Measurements from ENCODE around the gene LDHD. TPM values are rescaled to one million over a fixed set of nuclear protein-coding genes. Genes with fewer than 3 reads are reported as not detected.
"Not testable (repeated sequence)": the region's sequence is repeated elsewhere in the genome, so short reads cannot be mapped to it uniquely, and the experiment has no call there.

The LDHD gene
- total RNA-seq, 1 donor from 2014 or later, result 0.78 TPM

DNA sequence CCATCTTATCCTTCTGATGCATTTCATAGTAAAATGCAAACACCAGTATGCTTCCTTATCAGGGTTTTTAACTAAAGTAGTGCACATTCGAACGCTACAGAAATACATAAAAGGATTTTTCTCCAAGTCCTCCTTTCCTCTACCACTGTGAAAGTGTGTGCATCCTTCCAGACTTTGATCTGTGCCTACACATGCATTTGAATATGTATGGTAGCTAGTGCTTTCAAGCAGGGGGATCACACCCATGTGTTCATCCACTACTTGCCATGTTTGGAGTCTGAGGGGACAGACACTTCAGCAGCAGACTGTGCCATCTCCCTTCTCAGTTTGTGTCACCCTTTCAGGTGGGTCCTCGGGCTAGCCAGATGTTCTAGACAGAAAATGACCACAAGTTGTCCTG lies 14.9 kb downstream of the LDHD start:
- intact Hi-C loops (cut with micrococcal nuclease), result no loop called here

DNA sequence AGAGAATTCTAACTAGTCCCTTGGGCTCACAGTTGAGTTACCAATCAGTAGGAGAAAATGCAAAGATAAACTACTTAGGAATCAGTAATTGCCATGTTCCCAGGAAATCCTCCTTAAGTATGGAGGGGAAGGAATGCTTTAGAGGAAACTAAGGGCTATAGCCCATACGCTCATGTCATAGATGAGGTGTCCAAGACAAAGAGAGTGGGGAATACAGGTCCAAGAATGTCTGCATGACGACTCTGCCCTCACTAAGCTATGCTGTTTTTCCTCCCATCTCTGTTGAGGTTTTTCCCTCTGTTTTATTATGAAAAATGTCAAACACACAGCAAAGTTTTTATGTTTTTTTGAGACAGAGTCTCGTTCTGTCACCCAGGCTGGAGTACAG lies 16.0 kb downstream of the LDHD start:
- intact Hi-C loops (cut with micrococcal nuclease), result no loop called here

- intact Hi-C loops (cut with micrococcal nuclease), result loop anchor here (1.0 to 5.0 kb wide), 3 partner anchors 11 to 88 kb away; no protein-coding TSS in a partner anchor
These were observed 16.6 kb downstream of the LDHD start for GRCh38 chr16:75099738-75100602.

DNA sequence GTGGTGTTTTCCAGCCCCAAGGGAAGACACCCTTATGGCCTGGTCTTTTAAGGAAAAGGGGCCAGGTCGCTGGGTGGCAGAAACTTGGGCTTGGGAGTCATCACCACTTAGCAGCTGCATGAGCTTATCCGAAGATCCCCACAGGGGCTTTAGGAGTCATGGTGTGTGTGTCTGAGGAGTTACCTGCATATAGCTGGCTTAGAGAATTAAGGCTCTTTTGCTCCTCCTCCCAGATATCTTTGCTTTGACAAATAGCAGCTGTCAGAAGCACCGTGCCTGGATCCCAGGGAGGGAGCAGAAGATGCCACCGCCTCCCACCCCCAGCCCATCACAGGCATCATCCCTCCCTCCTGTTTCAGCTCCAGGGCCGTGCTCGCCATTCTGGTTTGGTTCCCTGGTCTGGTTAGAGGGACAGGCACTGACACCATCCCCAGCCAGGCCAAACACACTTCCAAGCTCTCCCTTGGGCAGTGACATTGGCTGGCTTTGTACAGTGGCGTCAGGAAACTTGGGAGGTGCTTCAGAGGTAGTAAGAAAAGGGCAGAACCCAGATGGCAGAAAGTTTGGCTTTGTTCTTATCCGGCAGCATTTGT lies 17.4 kb downstream of the LDHD start:
- intact Hi-C loops (cut with micrococcal nuclease), result loop anchor here (1.0 to 5.0 kb wide), 3 partner anchors 12 to 87 kb away; no protein-coding TSS in a partner anchor

DNA sequence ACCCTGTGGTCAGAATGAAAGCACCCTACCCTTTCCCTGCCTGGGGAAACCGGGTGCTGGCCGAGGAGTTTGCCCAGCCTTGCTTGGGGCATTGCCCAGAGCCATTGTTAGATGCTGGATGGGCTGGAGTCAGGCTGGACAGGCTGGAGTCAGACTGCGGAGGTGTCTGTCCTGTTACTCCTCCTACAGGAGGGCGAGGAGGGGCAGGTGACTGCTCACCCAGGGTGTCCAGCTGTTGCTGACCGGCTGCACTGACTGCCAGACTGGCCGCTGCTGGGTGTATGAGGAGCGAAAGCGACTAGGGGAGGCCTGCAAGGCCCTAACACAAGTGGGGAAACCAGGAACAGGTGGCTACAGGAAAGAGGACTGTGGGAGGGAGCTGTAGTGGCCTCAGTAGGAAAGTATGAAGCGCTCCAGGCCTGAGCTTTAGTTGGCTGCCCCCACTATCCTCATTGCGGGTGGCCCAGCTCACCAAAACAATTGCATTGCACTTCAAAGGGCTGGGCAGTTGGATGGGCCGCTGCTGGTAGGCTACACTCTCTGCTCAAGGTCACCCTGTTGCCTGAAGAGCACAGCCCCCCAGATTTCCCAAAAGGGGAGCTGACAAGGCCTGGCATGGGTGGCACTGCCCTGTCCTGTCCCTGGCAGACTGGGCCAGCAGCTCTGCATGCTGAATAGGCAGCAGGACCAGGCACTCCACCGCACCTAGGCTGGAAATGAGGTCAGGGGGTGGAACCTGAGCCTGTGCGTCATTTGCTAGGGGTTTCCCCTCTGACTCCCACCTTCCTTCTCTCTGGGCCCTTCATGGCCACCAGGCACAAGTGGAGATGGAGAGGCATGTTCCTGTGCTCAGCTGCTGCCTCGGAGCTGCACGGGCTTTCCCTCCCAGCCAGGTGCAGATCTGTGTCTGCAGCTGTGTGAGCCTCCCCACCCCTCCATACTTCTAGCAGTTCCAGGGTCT lies 18.4 kb downstream of the LDHD start:
- intact Hi-C loops (cut with micrococcal nuclease), result loop anchor here (1.0 to 5.0 kb wide), 3 partner anchors 23 to 100 kb away; no protein-coding TSS in a partner anchor

DNA sequence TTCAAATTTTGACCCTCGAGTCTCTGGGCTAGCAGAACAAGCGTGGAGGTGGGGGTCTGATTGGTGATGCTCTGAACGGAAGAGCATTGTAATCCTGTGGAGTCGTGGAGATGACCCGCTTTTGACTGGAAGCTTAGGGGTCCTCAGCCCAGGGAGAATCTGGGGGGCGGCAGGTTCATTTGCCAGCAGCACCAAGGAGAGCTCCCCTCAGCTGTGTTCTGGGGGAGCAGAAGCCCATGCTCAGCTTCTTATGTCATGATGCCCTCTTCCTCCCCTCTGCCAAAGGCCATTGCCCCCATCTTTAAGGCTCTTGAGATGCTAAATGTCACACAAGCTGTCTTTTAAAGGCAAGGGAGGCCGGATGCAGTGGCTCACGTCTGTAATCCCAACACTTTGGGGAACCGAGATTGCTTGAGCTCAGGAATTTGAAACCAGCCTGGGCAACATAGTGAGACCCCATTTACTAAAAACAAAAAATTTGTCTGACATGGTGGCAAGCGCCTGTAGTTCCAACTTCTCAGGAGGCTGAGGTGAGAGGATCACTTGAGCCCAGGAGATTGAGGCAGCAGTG lies 19.3 kb downstream of the LDHD start:
- intact Hi-C loops (cut with micrococcal nuclease), result loop anchor here (5.0 kb wide), 1 partner anchor 35 kb away; no protein-coding TSS in a partner anchor

DNA sequence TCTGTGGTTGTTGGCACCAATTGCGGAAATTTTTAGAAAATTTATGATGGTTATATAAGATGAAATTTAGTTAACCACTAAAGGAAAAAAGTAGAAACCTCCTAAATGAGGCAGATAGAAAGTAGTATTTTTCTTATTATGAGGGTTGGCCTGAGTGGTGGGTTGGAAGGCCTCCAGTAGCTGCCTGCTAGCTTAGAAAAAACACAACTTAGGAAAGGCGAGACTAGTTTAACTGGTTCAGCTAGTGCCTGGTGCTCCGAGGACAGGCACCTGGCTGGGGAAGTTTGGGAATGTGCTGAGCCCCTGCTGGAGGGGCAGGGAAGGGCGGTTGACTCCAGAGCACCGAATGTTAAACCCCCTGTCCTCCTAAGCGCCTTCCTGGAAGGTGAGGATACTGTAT lies 19.9 kb downstream of the LDHD start:
- intact Hi-C loops (cut with micrococcal nuclease), result loop anchor here (5.0 kb wide), 1 partner anchor 34 kb away; no protein-coding TSS in a partner anchor

DNA sequence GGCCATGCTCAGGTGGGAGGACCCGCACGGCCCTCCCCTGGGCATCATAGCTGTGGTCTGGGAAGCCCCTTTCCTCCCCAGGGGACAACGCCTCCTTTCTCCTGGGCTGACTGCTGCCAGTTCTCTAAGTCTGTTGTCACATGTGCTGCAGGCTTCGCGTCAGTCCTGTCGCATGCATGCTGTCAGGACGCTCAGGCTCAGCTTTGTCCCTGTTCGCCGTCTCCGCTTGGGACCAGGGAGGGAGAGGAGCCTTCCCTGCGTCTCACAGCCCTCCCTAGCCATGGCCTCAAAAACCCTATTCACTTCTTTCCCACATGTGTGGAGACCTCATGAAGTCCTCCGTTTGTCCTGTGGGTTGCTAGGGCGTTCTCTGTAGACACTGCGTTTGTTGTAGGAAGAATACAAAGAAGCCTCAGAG lies 21.4 kb downstream of the LDHD start:
- intact Hi-C loops (cut with micrococcal nuclease), result loop anchor here (5.0 kb wide), 1 partner anchor 33 kb away; no protein-coding TSS in a partner anchor

DNA sequence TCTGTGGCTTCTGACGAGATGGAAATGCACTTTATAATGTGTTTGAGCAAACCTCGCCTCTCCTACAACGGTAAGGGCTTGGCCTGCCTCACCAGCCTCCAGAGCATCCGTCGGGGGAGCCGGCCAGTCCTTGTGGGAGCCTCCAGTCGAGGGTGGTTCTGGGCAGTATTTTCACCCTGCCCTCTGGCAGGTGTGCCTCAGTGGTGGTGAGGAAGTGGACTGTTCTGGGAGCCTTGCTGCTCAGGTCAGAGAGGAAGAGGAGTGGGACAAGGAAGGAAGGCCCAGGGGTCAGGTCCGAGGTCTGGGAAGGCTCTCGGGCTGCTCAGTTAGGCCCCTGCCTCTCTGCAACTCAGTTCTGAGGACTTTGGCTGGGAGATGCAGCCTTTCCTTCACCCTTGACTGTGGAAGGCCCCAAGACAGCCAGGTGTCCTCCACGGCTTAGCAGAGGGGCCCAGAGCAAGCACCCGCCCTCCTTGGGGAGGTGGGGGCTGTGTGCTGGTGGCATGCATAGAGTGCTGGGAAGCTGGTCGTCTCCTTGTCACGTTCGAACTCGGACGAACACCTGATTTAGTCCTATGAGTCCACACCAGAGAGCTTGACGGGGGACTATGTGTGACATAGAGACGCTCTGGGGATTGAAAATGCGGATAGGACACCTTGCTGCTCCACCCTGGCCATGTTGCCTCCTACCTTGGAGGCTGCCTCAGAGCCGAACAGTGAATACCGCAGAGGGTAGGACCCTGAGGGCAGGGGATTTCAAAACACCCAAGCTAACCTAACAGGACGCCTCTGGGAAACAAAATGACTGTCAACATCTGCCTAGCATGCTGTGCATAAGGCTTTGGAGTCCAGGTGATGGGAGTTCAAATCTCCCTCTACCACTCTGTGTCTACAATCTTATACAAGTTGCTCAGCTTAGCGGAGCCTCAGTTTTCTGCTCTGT lies 22.7 kb downstream of the LDHD start:
- intact Hi-C loops (cut with micrococcal nuclease), result no loop called here

DNA sequence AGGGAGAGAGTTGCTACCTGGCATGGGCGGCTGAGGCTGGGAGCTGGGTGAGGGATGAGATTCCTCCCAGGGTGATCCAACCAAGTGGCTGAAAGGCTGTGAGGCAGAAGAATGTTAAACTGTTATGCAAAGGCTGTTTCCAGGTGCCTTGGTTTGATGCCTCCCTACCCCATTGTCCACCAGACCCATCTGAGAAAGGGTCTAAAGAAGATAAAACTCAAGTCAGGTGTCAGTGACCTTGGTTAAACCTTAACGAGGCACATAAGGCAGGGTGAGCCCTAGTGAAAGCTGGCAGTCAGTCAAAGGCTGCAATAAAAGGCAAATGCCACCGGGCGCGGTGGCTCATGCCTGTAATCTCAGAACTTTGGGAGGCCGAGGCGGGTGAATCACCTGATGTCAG lies 23.8 kb downstream of the LDHD start:
- intact Hi-C loops (cut with micrococcal nuclease), result no loop called here

DNA sequence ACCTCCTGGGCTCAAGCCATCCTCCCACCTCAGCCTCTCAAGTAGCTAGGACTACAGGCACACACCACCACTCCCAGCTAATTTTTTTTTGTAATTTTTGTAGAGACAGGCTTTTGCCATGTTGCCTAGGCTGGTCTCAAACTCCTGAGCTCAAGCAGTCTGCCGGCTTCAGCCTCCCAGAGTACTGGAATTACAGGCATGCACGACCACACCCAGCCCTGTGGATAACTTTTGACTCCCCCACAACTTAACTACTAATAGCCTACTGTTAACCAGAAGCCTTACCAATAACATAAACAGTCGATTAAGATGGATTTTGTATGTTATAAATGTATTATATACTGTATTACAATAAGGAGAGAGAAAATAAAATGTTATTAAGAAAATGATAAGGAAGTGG lies 25.0 kb downstream of the LDHD start:
- intact Hi-C loops (cut with micrococcal nuclease), result not testable (repeated sequence)

GRCh38 chr16:75090899-75091298 lies 25.7 kb downstream of the LDHD start:
- intact Hi-C loops (cut with micrococcal nuclease), result not testable (repeated sequence)

DNA sequence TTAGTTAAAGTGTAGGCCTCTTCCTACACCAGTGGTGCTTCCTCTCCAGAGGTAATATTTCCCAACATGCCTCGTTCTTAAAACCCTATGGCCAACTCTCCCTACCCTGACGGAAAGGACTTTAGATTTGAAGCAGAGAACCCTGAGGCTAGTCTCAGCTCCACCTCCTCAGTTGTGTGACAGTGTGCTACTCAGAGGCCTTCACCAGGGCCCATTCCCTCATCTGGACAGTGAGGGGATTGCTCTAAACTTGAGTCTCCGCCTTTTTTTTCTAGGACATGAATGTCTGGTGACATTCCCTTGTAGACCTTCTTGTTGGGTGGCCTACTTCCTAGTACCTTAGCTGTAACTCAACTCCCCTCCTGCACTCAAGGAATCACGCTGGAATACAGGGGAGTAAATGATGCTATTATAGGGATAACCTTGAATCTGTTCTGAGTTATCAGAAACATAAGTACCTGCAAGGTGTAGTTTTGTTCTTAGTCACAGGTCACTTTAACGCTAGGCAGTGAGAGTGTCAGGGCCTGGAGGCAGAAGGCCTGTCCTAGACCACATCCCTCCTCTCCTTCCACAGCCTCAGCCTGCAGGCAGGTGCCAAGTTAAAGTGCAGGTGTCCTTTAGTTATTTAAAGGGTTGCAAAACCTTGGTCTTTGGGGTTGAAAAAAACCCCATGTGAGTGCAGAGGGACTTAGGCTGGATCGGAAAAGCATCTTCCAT lies 26.9 kb downstream of the LDHD start:
- intact Hi-C loops (cut with micrococcal nuclease), result no loop called here

- intact Hi-C loops (cut with micrococcal nuclease), result no loop called here
These were observed 27.6 kb downstream of the LDHD start for GRCh38 chr16:75088934-75089333.

DNA sequence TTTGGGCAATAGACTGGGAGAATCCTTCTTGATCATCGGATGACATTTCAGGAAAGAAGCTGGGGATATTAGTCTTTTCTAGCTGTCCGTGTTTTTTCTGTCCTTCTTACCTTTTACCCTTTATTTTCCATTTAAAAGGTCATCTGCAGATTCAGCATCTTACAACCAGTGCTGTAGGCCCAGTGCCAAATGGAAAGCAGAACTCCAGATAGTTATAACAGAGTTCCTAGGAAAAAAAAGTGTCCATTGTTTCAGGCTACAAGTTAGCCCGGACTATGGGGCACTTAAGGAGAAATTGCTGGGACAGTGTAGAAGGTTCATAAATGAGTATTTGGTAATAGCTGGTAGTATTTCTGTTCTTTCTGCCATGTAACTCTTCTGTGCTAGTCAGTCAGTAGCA lies 28.4 kb downstream of the LDHD start:
- intact Hi-C loops (cut with micrococcal nuclease), result no loop called here

DNA sequence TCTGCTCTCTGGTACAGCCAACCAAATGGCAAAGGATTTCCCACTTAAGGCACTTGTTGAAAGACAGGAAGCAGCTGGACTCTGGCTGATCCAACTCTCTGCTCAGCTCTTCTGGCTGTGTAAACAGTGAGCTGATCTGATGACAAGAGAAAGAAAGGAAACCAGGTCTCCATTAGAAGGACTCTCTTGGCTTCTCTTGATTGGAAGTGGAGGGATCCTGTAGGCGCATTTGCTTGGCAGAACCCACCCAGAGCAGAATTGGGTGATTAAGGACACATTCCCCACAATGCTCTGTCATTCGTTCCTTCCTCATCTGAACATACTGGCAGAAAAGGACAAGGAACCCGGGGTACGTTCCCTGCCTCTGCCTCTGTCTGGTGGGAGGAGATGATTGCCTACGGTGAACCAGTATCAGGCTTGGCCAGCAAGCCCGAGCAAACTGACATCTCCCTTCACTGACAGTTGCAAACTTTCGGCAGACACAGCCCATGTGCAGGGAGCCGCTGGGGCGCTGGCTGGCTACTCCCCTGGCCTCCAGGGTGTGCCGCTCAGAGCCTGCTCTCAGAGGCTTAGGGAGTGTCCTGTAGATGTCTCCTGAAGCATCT lies 29.1 kb downstream of the LDHD start:
- intact Hi-C loops (cut with micrococcal nuclease), result no loop called here

DNA sequence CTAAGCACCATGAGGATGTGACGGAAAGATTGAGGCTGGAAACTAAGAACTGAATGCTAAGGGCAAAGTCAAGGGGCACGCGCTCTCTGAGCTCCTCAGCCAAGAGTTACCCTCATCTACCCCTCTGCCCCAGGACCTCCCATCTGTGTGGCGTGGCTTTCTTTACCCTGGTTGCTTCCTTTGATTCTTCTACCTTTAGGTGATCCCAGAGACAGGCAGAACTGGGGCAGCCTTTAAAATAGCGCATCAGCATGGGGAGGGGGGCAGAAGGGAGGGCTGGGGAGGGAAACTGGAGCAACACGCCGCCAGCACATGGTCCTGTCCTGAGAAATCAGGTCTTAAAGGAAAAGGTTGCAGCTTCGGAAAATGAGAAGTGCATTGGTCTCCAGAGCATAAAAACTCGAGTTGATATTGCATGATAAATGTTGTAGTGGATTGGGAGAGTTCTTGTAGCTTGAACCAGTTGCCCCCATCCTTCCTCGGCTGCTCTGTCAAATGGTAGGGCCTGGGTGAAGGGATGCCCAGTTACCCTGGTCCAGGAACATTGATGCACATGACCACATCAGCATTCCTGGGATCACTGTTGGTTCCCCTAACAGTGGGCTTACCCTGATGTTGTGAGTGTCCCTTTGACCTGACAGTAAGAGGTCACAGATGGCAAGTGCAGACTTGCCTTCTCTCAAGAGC lies 29.7 kb downstream of the LDHD start:
- intact Hi-C loops (cut with micrococcal nuclease), result no loop called here

DNA sequence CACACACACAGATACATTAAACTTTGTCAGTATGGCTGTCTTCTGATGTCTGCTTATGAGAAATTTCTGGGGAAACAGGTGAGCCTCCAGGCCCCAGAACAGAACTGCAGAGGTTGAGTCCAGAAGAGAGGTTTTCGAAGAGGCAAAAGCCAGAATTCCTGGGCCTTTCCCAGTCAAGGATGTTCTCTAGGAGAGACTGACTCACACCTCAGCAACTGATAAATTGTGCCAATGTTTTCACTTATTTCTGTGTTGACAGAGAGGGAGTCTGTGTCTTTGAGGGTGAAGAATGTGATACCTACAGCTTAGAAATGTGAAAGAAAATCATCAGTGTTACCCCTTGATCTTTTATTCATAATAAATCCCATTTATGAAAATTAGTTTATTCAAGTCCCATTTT lies 30.3 kb downstream of the LDHD start:
- intact Hi-C loops (cut with micrococcal nuclease), result no loop called here

Measured in T-helper 1 cell treated with Interleukin-12 subunit alpha and Interleukin-12 subunit beta and Interleukin-4 antibody, amounts not matched to agents 30 ng/mL and 1 ng/mL, for 36 hours (primary cell).